Right renal pelvis (tissue), 4 donors: ENCODE data around the gene UGT8. TPM values are rescaled to one million over a fixed set of nuclear protein-coding genes. Genes with fewer than 3 reads are reported as not detected.
"Not testable (repeated sequence)": the region's sequence is repeated elsewhere in the genome, so short reads cannot be mapped to it uniquely, and the experiment has no call there.

Source experiments
- DNase-seq, 4 donors: peaks; one replicate each; pipeline ENCODE4 v3.0.0-alpha.2; 2013; ENCODE audit warnings: low read depth in 4 of 4, low spot score in 3 of 4, missing footprints in 1 of 4
- polyA plus RNA-seq, 4 donors: library from polyadenylated mRNA; unstranded; fragments of 120-200 nt; gene quantifications; one replicate each; pipeline ENCODE4 v1.2.1, GENCODE V29; 2013; ENCODE audit not compliant: insufficient read length in 4 of 4

Gene UGT8
- polyA plus RNA-seq, 4 donors = 55.7 to 75.7 (median 67.8) TPM

DNA sequence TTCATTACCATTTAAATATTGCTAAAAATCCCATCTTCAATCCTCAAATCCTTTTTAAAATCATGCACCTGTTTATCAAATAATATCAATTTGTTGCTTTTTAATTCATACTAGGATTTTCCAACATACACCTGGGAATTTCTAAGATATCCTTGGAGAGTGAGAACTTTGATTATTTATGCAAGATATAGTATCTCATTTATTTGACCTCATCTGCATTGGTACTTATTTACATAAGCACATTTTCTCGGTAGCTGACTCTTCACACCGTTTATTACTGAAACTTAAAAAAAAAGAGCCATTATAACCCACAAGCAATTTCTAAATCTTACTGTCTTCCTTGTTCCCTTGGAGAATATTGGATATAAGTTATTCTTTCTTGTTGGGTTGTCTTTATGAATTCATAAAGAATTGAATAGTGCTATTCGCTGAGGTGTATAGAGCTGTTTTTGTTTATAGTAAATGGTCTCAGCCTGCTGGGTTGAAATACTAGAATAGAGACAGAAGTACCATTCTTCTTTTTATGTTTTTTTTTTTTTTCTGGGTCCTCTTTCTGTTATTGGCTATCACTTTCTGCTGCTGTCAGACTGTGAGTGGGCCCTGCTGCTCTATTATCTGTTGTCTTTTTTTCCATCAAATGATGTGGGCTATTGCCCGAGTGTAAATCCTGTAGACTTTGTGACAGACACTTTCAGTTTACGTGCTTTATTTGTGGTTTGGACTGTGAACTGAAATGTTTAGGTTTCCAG lies 2.9 kb downstream of the UGT8 start:
- DNase-seq = no peak

DNA sequence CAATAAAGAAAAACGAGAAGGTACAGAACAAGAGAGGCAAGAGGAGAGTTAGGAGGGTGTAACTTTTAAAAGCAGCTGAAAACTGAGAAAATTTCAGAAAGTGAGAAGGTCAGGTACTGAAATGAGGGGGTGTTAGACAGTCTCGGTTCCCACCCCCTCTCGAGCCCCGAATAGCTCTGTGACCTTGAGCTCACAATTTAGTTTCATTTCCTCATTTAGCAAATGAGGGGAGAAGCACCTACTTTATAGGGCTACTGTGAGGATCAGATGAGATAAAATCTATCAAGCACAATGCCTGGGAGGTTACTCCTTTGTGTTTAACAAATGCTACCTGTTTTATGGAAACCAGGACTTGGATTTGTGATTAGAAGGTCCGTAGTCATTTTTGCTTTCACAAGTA lies 4.9 kb downstream of the UGT8 start:
- no peak for DNase-seq

DNA sequence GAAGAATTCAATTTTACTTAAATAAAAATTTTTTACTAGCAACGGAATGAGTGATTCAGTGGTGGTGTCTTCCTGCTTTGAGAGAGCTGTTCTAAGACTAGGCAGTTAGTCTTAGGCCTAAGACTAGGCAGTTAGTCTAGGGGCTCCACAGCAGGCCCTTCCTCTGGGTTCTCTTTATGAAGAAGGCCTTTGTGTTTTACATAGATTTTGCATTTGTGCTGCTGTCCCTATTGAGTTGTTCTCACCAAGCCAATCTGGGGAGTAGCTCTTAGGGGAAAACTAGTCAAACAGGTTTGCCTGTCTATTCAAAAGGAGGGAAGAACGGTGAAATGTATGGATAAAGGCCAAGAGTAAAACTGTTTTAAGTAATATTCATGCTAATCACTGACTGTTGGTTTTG lies 7.6 kb downstream of the UGT8 start:
- DNase-seq = no peak

DNA sequence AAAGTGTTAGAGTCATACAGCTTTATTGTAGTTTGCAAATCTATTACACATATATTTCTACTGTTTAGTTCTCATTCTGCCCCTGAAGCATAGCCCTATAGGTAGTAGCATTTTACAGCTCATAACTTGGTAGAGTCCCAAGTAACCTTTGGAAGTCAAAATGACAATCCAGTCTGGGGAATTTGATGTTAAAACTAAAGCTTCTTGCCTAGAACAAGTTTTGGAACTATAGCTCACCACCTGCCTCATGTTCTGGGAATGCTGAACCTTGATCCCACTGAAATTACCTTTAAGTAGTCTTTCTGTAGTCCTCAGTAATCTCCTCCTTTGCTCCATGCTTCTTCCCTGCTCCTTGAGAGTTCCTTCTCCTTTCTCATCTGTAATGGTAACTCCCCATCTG lies 8.4 kb downstream of the UGT8 start:
- DNase-seq = no peak

DNA sequence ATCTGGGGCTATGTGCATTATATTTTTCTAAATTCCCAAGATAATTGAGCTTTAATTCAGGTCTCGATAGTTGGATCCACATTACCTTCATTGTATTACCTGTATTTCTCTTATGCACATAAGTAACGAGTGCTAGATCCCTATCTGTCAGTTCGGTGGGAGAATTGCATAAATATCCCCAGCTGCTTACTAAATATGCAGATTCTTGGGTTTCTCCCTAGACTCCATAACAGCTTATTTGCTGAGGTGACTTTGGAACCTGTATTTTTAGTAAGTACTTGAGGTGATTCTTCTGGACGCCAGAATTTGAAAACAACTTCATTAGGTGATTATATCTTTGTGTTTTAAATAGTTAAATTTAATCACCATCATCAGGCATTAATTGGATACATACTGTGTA lies 15.0 kb downstream of the UGT8 start:
- DNase-seq = no peak

DNA sequence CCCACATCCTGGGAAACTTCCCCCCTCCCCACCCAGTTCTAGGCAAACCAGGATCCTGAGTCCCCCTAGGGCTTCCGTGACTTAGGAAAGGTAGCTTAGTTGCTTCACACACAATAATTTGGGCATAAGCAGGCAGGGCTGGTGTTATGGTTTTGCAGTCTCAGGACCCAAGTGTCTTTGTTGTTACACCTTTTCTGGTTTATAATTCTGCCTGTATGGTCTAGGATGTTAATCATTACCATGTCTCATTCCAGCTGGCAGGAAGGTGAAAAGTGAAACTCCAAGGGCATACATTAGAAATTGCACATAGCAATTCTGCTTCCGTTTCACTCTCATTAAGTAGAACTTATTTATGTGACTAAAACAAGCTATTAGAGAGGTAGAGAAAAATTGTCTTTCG lies 16.8 kb downstream of the UGT8 start:
- DNase-seq = peak in 1 of 4 donors; percentile 58

DNA sequence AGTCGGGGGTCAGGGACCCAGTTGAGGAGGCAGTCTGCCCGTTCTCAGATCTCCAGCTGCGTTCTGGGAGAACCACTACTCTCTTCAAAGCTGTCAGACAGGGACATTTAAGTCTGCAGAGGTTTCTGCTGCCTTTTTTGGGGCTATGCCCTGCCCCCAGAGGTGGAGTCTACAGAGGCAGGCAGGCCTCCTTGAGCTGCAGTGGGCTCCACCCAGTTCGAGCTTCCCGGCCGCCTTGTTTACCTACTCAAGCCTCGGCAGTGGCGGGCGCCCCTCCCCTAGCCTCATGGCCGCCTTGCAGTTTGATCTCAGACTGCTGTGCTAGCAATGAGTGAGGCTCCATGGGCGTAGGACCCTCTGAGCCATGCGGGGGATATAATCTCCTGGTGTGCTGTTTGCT lies 17.4 kb downstream of the UGT8 start:
- DNase-seq = not testable (repeated sequence)

DNA sequence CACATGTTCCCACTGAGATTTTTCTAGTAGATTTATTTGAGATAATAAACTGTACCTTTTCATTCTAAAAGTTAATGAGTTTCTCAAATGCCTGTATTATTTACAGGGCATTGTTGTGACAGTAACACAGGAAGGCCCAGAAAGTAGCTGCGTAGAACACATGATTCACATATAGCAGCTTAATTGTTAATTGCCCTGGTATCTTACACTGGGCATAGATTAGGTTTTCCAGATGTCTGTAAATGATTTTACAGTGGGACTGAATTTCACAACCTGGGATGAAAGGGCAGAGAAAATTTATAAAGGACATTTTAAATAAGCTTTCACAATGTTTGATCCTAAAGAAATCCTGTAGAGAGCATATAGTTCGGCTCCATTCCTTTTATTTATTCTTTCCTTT lies 27.6 kb downstream of the UGT8 start:
- no peak for DNase-seq

DNA sequence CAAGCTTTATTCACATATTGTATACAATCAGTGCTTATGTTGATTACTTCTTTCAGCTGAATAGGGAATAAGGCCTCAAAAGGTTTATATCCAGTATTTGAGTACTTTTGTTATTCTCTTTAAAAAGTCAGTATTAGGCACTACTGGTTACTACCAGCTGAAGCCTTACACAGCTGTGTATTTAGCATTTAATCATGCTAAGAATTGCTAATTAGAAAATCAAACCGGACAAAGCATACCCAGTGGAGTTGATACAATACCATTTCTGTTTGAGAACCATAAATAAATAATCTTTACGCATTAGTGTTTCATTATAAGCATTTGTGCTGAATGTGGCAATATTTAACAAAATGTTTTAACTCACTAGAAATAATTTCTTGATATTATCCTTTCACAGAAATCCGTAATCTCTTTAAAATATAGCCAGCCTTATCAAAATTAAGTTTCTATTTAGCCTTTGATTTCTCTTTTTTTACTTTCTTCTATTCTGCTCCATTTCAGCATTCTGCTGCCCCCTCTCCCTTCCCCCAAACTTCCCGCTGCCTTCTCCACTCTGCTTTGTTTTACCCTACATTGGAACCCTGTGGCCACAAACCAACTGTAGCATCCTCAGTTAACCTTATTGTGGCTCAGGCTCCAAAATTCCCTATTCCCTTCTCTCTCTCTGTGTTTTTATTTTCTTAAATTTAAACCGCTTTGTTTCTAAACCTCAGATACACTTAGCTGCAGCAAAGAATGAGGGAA lies 37.8 kb downstream of the UGT8 start:
- DNase-seq = no peak

DNA sequence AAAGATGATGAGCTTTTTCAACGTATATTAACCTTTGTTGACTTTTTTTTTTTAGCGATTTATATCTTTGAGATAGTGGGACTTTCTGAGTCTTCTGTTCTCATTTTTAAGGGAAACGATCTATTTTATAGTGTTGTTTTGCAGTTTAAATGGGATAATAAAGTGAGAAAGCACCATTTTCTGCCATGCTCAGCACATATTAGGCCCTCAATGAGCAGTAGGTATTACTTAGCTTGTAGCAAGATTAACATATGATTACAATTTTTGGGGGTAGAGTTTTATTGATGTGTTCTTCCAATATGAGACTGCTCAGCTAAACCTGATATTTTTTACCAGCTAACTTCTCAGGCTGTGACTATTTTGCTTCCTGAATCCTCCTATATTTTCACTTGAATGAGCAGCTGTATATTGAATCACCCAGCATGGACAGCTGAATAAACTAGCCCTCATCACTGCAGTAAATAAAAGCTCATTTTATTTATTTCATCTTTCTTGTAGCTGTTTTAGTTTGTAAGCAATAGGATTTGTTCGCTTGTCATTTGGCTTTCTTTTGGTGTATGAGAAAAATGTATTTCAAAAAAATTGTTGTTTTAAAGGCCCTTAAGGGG lies 43.7 kb downstream of the UGT8 start:
- DNase-seq = no peak

DNA sequence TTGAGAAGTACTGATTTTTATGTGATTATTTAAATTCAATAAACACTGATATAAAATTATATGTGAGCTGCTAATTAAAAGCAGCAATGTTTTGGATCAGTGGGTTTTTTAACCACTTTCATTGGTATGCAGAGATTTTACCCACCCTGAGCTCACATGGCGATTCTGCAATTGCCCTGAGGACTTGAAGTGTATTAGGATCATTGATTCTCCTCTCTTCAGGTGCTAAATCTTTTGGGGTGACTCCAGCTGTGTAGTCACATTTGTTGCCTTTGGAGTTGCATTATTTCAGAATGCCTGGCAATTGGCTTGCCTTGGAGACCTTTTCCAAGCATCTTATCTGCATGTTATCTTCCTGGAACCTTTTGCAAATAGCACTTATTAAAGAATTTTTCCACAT lies 51.3 kb downstream of the UGT8 start:
- DNase-seq = no peak

DNA sequence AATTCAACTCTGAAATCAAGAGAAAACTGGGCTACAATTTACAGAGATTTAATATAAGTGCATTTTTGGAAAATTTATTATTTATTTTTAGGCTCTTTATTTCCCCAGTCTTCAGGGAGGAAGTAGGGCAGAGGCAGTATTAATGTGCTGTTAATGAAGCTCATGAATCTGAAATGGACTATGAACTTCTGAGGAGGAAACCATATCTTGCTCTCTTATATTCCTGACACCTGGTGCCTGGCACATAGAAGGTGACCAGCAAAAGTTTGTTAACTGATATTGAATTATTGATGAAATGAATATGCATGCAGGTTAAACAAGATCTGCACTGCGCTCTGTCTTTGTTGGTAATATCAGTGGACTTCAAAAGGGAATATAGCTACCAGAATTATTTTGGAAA lies 55.1 kb downstream of the UGT8 start:
- DNase-seq = no peak

DNA sequence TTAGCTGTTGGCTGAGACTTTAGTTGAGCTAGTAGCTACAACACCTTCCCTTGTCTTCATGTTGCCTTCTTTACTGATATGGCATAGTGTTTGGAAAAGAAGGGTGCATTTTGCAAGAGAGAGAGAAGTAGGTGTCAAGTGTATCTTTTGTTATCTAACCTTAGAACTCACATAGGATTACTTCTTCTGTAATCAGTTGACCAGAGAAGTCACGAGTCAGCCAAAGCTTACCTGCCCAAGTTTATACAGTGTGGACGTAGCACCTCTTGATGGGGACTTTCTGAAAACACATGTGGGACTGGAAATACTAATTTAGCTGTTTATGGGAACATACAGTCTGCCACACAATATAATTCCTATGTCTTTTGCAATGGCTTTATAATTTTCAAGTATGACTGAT lies 56.0 kb downstream of the UGT8 start:
- DNase-seq = no peak

DNA sequence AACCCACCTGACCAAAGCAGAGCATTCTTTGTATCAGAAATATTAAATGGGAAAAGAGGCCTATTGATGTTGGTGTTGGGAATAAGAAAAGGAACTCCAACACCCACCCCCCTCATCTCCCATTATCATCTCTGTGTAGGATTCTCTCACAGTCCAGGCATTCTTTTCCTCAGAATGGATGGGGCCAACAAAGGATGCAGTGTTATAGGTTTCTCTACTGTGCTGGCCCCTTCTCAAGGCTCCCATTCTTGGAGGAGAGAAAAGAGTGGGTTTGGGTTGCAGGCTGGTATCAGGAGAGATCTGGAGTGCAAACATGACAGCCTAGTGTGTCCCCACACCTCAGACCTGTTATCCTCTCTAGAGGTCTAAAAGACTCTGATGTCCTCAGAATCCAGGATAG lies 59.6 kb downstream of the UGT8 start:
- no peak for DNase-seq

DNA sequence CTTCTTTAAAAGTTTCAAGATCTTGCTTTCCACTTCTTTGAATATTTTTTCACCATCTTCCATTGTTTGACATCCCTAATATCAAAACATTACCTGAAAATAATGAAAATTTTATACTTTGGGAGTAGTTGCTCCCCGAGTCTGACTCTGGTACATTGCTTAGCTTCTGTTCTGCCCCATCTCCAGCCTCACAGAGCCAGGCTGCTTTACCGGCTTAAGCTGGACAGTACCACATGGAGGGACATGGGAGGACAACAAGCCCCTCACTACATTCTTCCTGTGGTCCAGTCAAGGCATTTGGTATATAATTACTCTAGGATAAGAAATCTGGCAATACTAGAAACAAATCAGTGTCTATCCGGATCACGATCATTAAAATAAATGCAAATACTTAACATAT lies 60.2 kb downstream of the UGT8 start:
- DNase-seq = no peak

DNA sequence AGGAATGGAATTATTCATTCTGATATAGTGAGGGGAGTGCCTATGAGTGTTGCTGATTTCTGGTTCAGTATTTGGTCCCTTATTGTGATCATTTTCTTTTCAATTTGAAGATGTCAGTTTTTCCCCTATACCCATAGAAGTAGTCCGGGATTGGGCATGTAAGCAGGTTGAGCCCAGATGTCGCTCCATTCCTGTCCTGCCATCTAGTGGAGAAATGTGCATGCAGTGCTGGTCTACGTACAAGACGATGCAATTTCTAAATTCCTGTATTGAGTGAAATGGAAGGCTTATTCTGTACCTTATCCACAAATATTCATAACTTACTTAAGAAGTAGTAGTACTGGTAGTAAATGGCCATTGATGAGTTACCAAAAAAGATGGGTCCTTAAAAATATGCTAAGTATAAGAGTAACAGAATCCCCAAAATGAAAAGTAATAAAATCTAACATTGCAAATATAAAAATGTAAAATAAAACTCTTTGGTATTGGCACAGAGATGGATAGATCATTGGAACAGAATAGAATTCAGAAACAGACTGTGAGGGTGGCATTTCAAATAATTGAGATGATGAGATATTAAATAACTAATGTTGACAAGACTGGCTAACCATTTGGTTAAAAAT lies 60.9 kb downstream of the UGT8 start:
- peak; percentile 47 to 61 (median 56) for DNase-seq

DNA sequence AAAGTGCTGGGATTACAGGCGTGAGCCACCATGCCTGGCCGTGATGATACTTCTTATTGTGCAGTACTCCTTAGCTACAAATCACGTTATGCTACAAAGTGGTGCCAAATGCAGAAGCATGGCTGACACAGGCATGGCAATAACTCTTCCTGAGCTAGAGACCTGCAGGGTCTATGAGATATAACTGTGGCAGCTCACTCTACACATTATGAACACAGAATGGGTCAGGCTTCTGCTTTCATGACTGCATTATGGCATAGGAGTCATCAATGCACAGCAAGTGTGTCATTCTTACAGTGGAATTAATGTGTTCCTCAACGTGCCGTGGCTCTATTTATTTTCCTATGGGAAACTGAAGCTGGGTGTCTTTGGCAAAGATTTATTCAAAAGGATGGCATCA lies 64.5 kb downstream of the UGT8 start:
- no peak for DNase-seq

DNA sequence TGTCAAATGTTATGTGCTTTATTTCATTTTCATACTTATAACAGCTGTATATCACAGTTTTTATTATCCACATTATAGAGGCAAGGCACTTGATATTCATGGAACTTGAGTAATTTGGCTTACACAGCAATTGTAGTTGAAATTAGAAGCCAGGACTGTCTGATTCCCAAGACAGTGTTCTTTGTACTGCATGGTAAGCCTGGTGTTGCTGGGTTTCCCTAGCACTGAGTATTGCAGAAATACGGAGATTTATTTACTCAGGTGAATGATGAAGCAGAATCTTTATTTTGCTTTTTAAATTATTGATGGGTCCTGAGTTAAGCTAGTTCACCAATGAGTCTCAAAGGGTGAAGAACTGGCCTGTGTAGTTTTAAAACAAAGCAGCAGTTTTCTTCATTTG lies 70.0 kb downstream of the UGT8 start:
- no peak for DNase-seq

DNA sequence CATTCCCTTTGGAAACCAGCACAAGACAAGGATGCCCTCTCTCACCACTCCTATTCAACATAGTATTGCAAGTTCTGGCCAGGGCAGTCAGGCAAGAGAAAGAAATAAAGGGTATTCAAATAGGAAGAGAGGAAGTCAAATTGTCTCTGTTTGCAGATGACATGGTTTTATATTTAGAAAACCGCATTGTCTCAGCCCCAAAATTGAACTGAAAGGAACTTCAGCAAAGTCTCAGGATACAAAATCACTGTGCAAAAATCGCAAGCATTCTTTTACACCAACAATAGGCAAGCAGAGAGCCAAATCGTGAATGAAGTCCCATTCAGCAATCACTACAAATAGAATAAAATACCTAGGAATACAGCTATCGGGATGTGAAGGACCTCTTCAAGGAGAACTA lies 72.1 kb downstream of the UGT8 start:
- not testable (repeated sequence) for DNase-seq

DNA sequence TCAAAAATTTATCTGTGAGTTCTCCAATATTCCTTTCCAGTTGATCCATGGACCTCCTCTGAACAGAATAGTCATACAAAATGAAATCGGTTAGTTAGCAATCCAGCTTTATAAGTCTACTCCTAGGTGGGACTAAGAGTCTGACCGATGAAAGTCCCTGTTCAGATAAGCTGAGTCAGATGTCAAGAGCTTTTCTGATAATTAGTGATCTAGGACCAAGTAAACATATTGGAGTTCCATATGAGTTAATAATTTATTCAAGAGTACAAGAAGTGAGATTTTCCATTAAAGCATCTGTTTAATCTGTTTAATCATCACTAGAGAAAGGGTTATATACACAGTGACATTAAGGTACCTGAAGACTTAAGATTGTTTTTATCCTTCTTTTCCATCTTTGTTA lies 74.7 kb downstream of the UGT8 start:
- DNase-seq = no peak

DNA sequence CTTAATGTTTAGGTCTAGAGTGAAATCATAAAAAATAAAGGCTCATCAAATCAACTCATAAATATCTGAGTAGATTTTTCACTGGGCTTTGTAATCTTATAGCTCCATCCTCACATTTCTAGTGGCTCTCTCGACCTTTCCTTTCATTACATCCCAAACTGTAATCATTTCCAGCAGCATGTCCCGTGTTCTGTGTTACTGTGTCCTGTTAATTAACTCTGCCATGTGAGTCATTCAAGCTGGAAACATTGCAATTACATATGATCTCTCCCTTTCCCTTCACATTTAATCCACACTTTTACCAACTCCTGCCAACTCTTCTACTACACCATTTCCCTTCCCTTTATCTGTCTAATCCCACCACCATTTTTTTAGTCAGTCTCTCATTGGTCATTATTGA lies 75.5 kb downstream of the UGT8 start:
- DNase-seq = no peak
